Gastroesophageal sphincter (tissue), 3 donors: ENCODE data around the gene OLR1.

ENCODE experiments used
- EP300 ChIP-seq: sonication (generic); formaldehyde crosslinking; IDR thresholded peaks from one replicate; pipeline ENCODE4 v1.6.1; 2017; ENCODE audit warnings: antibody characterized with exemption, mild to moderate bottlenecking
- POLR2AphosphoS5 ChIP-seq: sonication (generic); formaldehyde crosslinking; IDR thresholded peaks from one replicate; pipeline ENCODE4 v1.6.1; 2017; ENCODE audit warnings: antibody characterized with exemption
- TF ChIP-seq, protein P1 (sequence below), 4 experiments: fragments of 200-600 bp in 2 of 4; fragments of 450-650 bp in 2 of 4; sonication (generic) in 1 of 4; IDR thresholded peaks; one replicate each; pipeline ENCODE4 v1.5.1; 2017 to 2019; ENCODE audit warnings: antibody characterized with exemption in 4 of 4, mild to moderate bottlenecking in 2 of 4, moderate library complexity in 2 of 4

DNA sequence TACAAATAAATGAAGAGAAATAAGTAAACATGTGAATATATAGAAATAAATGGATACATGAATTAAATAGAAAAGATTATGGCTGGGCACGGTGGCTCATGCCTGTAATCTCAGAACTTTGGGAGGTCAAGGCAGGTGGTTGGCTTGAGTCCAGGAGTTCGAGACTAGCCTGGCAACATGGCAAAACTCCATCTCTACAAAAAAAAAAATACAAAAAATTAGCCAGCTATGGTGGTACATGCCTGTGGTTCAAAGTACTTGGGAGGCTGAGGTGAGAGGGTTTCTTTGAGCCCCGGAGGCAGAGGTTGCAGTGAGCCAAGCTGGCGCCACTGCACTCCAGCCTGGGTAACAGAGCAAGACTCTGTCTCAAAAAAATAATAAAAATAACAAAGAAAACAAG is 36.8 kb downstream of the OLR1 start:
- TF ChIP-seq, protein P1, sequence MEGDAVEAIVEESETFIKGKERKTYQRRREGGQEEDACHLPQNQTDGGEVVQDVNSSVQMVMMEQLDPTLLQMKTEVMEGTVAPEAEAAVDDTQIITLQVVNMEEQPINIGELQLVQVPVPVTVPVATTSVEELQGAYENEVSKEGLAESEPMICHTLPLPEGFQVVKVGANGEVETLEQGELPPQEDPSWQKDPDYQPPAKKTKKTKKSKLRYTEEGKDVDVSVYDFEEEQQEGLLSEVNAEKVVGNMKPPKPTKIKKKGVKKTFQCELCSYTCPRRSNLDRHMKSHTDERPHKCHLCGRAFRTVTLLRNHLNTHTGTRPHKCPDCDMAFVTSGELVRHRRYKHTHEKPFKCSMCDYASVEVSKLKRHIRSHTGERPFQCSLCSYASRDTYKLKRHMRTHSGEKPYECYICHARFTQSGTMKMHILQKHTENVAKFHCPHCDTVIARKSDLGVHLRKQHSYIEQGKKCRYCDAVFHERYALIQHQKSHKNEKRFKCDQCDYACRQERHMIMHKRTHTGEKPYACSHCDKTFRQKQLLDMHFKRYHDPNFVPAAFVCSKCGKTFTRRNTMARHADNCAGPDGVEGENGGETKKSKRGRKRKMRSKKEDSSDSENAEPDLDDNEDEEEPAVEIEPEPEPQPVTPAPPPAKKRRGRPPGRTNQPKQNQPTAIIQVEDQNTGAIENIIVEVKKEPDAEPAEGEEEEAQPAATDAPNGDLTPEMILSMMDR (IDR thresholded peaks at IDR 0.05): no peak
- TF ChIP-seq POLR2AphosphoS5 (no peak), EP300 (no peak)
